Suprapubic skin (tissue), 4 donors: ENCODE data around the gene LANCL1.

ENCODE experiments used
- POLR2A ChIP-seq, 2 donors: fragments of 450-650 bp; IDR thresholded peaks; one replicate each; pipeline ENCODE4 v1.6.1; 2017; ENCODE audit warnings: antibody characterized with exemption in 2 of 2, mild to moderate bottlenecking in 2 of 2, moderate library complexity in 2 of 2
- POLR2AphosphoS5 ChIP-seq, 3 donors: sonication (generic); formaldehyde crosslinking; IDR thresholded peaks; one replicate each; pipeline ENCODE4 v1.6.1; 2017; ENCODE audit warnings: antibody characterized with exemption in 3 of 3
- TF ChIP-seq, protein P1 (sequence below), 2 donors: fragments of 200-600 bp in 1 of 2; fragments of 450-650 bp in 1 of 2; sonication (generic) in 1 of 2; IDR thresholded peaks; one replicate each; pipeline ENCODE4 v1.5.1; 2016 to 2019; ENCODE audit warnings: antibody characterized with exemption in 2 of 2, mild to moderate bottlenecking in 1 of 2, moderate library complexity in 1 of 2

DNA sequence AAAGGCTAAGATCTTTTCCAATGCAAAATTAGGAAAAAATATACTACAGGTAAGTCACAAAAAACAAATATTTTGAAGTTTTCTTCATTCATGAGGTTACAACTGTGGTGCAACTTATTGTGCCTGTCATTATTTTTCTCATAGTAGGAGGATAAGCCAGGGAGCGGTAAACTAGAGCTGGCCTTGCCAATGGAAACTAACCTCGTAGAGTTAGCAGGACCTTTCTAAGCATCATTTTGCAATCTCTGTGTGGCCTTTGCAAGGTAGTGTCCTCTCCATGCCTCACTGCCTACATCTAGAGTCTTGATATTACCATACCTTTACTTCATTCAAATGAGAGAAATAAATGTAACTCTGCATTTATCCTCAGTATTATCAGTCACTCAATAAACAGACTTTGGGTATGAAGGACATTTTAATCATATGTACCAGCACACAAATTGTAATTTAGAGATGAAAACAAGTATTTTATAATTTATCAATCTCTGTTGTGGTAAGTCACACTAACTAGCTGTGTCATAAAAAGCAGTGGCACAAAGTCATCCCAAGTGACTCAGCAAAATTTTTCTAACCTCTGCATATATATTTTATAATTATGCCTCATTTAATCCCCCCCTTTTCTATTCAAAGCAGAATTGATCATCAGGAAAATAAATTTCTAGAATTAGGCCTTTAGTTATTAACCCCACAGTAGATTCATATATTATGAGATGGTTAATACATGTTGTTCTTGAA lies 47.0 kb downstream of the LANCL1 start:
- TF ChIP-seq POLR2AphosphoS5 (IDR thresholded peaks at IDR 0.05): no peak
- TF ChIP-seq, protein P1, sequence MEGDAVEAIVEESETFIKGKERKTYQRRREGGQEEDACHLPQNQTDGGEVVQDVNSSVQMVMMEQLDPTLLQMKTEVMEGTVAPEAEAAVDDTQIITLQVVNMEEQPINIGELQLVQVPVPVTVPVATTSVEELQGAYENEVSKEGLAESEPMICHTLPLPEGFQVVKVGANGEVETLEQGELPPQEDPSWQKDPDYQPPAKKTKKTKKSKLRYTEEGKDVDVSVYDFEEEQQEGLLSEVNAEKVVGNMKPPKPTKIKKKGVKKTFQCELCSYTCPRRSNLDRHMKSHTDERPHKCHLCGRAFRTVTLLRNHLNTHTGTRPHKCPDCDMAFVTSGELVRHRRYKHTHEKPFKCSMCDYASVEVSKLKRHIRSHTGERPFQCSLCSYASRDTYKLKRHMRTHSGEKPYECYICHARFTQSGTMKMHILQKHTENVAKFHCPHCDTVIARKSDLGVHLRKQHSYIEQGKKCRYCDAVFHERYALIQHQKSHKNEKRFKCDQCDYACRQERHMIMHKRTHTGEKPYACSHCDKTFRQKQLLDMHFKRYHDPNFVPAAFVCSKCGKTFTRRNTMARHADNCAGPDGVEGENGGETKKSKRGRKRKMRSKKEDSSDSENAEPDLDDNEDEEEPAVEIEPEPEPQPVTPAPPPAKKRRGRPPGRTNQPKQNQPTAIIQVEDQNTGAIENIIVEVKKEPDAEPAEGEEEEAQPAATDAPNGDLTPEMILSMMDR (IDR thresholded peaks at IDR 0.05): no peak
- TF ChIP-seq POLR2A (IDR thresholded peaks at IDR 0.05): no peak
